ENCODE measurements around the gene SUDS3. TPM values are rescaled to one million over a fixed set of nuclear protein-coding genes. Genes with fewer than 3 reads are reported as not detected.

The SUDS3 gene
- total RNA-seq, 1 donor from 2014 or later = 31.0 TPM

DNA sequence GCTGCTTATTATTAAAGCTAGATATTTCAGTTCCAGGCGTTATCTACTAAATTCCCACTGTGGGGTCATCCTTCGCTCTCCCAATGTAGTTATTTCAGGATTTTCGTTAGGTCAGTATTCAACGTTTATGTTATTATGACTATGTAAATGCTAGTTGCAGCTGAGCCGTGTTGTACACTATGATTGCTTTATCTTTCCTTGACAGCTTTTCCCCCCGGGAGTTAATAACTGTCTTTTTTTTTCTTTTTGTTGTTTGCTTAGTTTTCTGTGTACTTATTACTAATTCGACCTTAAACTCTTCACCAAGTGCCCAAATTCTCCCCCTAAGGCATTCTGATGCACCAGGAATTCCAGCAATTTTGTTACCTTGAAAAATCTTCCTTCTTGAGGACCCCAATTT is 48.5 kb downstream of the SUDS3 start:
- Histone ChIP-seq H3K36me3 (ENCODE audit: insufficient read depth, low read length) (no peaks in the 10 kb centered on the region), H3K79me2 (ENCODE audit: insufficient read depth, low read length) (no peaks in the 10 kb centered on the region), H3K4me2 (ENCODE audit: low read length) (no peak overlapping the region), H3K9me3 (ENCODE audit: insufficient read depth, low read depth, low read length) (no peaks in the 10 kb centered on the region), H3K4me1 (ENCODE audit: insufficient read depth, low read length) (no peaks in the 10 kb centered on the region), H3K4me3 (ENCODE audit: insufficient read depth, low read depth, low read length) (no peak overlapping the region), H4K20me1 (ENCODE audit: insufficient read depth, low read length) (no peaks in the 10 kb centered on the region), H2AFZ (ENCODE audit: low read depth, low read length) (no peak overlapping the region), H3K9ac (ENCODE audit: low read length) (no peak overlapping the region), H3K27me3 (ENCODE audit: insufficient read depth, low read length) (no peaks in the 10 kb centered on the region), H3K27ac (ENCODE audit: low read depth, low read length) (no peak overlapping the region)
- Mint-ChIP-seq H3K27me3 (ENCODE audit: low read depth, unreplicated experiment) (no peaks in the 10 kb centered on the region), H3K4me1 (ENCODE audit: low read depth, unreplicated experiment) (peaks cover 2% of the 10 kb centered on the region), H3K27ac (ENCODE audit: unreplicated experiment) (no peak overlapping the region), H3K9me3 (ENCODE audit: unreplicated experiment) (peaks cover 2% of the 10 kb centered on the region), H3K4me3 (ENCODE audit: unreplicated experiment) (no peak overlapping the region), H3K36me3 (ENCODE audit: low read depth, unreplicated experiment) (no peaks in the 10 kb centered on the region)
- no peak for DNase-seq (ENCODE audit: low read depth)
- FAIRE-seq = no peak
- TF ChIP-seq, protein P1, sequence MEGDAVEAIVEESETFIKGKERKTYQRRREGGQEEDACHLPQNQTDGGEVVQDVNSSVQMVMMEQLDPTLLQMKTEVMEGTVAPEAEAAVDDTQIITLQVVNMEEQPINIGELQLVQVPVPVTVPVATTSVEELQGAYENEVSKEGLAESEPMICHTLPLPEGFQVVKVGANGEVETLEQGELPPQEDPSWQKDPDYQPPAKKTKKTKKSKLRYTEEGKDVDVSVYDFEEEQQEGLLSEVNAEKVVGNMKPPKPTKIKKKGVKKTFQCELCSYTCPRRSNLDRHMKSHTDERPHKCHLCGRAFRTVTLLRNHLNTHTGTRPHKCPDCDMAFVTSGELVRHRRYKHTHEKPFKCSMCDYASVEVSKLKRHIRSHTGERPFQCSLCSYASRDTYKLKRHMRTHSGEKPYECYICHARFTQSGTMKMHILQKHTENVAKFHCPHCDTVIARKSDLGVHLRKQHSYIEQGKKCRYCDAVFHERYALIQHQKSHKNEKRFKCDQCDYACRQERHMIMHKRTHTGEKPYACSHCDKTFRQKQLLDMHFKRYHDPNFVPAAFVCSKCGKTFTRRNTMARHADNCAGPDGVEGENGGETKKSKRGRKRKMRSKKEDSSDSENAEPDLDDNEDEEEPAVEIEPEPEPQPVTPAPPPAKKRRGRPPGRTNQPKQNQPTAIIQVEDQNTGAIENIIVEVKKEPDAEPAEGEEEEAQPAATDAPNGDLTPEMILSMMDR (IDR thresholded peaks at IDR 0.05; ENCODE audit: insufficient read depth, low read depth, low read length) = no peak
- TF ChIP-seq EZH2 (IDR thresholded peaks at IDR 0.05; ENCODE audit: insufficient read depth, low read length) = no peak

DNA sequence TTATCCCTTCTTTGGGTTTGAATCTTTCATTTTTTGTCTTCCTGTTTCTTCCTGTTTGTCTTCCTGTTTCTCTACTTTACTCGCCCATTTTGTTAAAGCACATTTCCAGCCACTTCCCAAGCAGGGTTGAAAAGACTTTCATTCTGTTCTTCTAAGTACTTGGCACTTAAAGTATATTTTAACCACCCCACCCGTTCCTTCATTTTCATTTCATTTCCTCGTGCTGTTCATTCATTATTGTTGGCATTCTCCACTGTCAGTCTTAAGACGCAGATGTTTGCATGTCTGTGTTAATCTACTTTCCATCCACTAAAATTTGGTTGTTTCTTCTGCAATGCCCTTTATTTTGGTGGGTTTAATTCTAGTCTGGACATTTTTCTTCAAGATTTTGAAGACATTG is 49.0 kb downstream of the SUDS3 start:
- DNase-seq (ENCODE audit: low read depth) (no peak), FAIRE-seq (no peak)
- H2AFZ ChIP-seq (ENCODE audit: low read depth, low read length) = no peak overlapping the region
- no peak overlapping the region for H3K27ac Mint-ChIP-seq (ENCODE audit: unreplicated experiment)
- no peak for TF ChIP-seq EZH2 (IDR thresholded peaks at IDR 0.05; ENCODE audit: insufficient read depth, low read length)
- TF ChIP-seq, protein P1 (IDR thresholded peaks at IDR 0.05; ENCODE audit: insufficient read depth, low read depth, low read length) = no peak
- H3K4me3 ChIP-seq (ENCODE audit: insufficient read depth, low read depth, low read length) = no peak overlapping the region
- H3K4me1 ChIP-seq (ENCODE audit: insufficient read depth, low read length) = no peaks in the 10 kb centered on the region
- no peaks in the 10 kb centered on the region for H3K9me3 ChIP-seq (ENCODE audit: insufficient read depth, low read depth, low read length)
- H3K9ac ChIP-seq (ENCODE audit: low read length) = no peak overlapping the region
- H3K4me1 Mint-ChIP-seq (ENCODE audit: low read depth, unreplicated experiment) = peaks cover 2% of the 10 kb centered on the region
- H3K4me3 Mint-ChIP-seq (ENCODE audit: unreplicated experiment) = no peak overlapping the region
- H3K27me3 Mint-ChIP-seq (ENCODE audit: low read depth, unreplicated experiment) = no peaks in the 10 kb centered on the region
- H3K79me2 ChIP-seq (ENCODE audit: insufficient read depth, low read length) = no peaks in the 10 kb centered on the region
- no peak overlapping the region for H3K27ac ChIP-seq (ENCODE audit: low read depth, low read length)
- H3K4me2 ChIP-seq (ENCODE audit: low read length) = no peak overlapping the region
- H3K27me3 ChIP-seq (ENCODE audit: insufficient read depth, low read length) = no peaks in the 10 kb centered on the region
- no peaks in the 10 kb centered on the region for H4K20me1 ChIP-seq (ENCODE audit: insufficient read depth, low read length)
- no peaks in the 10 kb centered on the region for H3K36me3 Mint-ChIP-seq (ENCODE audit: low read depth, unreplicated experiment)
- H3K9me3 Mint-ChIP-seq (ENCODE audit: unreplicated experiment) = peaks cover 2% of the 10 kb centered on the region
- no peaks in the 10 kb centered on the region for H3K36me3 ChIP-seq (ENCODE audit: insufficient read depth, low read length)

DNA sequence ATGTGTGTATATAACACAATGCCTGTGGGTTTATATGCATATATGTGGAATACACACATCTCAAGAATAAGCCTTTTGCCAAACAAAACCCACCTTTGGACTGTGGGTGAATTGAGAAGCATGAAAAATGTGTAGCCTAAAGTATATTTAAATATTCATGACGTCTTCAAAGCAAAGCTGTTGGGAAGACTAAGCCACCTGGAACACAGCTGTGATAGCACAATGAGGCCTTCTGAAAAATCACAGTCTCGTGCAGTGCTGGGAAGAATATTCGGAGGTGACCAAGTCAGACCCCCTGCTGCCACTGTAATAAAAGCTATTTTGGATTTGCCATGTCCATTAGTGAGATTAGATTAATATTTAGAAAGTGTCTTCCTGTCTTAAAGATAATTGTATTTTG is 51.5 kb downstream of the SUDS3 start:
- FAIRE-seq (no peak), DNase-seq (ENCODE audit: low read depth) (no peak)
- no peaks in the 10 kb centered on the region for H4K20me1 ChIP-seq (ENCODE audit: insufficient read depth, low read length)
- H3K4me1 Mint-ChIP-seq (ENCODE audit: low read depth, unreplicated experiment) = peaks cover 5% of the 10 kb centered on the region
- H3K9me3 ChIP-seq (ENCODE audit: insufficient read depth, low read depth, low read length) = no peaks in the 10 kb centered on the region
- no peak overlapping the region for H3K9ac ChIP-seq (ENCODE audit: low read length)
- H3K4me3 ChIP-seq (ENCODE audit: insufficient read depth, low read depth, low read length) = no peak overlapping the region
- no peak overlapping the region for H3K4me2 ChIP-seq (ENCODE audit: low read length)
- H2AFZ ChIP-seq (ENCODE audit: low read depth, low read length) = no peak overlapping the region
- H3K79me2 ChIP-seq (ENCODE audit: insufficient read depth, low read length) = no peaks in the 10 kb centered on the region
- no peak overlapping the region for H3K4me3 Mint-ChIP-seq (ENCODE audit: unreplicated experiment)
- TF ChIP-seq, protein P1 (IDR thresholded peaks at IDR 0.05; ENCODE audit: insufficient read depth, low read depth, low read length) = no peak
- no peak overlapping the region for H3K27ac ChIP-seq (ENCODE audit: low read depth, low read length)
- no peaks in the 10 kb centered on the region for H3K36me3 ChIP-seq (ENCODE audit: insufficient read depth, low read length)
- H3K27me3 ChIP-seq (ENCODE audit: insufficient read depth, low read length) = no peaks in the 10 kb centered on the region
- no peaks in the 10 kb centered on the region for H3K36me3 Mint-ChIP-seq (ENCODE audit: low read depth, unreplicated experiment)
- no peaks in the 10 kb centered on the region for H3K4me1 ChIP-seq (ENCODE audit: insufficient read depth, low read length)
- H3K27me3 Mint-ChIP-seq (ENCODE audit: low read depth, unreplicated experiment) = no peaks in the 10 kb centered on the region
- peaks cover 2% of the 10 kb centered on the region for H3K9me3 Mint-ChIP-seq (ENCODE audit: unreplicated experiment)
- H3K27ac Mint-ChIP-seq (ENCODE audit: unreplicated experiment) = no peak overlapping the region

Data from astrocyte (in vitro differentiated cells and primary cell).